ENCODE measurements around the gene COMMD9.

GRCh38 chr11:36241497-36241896 lies 47.7 kb downstream of the COMMD9 start:
- TF ChIP-seq CTCF (conservative IDR thresholded peaks at IDR 0.05; ENCODE audit: low read depth, low read length) (no peak), EZH2phosphoT487 (IDR thresholded peaks at IDR 0.05; ENCODE audit: borderline replicate concordance, low read length) (no peak)
